ENCODE data around the gene MPPED2. TPM values are rescaled to one million over a fixed set of nuclear protein-coding genes. Genes with fewer than 3 reads are reported as not detected.

The MPPED2 gene
- total RNA-seq, 1 experiment from 2014 or later: not detected

DNA sequence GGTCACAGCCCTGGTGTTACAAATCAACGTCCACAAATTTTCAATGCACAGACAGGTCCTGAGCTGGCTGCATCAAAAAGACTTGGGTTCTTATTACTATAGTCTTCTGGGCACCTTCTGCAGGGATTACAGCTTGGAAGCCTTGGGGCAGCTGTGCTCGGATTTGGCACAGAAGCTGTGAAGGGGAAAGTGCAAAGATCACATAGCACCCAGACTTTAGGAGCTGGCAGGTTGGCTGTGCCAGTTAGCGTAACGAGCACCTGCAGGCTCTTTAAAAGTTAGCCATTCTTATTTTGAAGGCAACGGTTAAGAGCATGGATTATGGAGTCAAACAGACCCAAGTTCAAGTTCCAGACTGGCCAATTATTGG lies 162.9 kb downstream of the MPPED2 start:
- DNase-seq (ENCODE audit: low read depth): no peak

- DNase-seq (ENCODE audit: low read depth): no peak
Measured at GRCh38 chr11:30422447-30423278, 163.5 kb downstream of the MPPED2 start.

- no peak for DNase-seq (ENCODE audit: low read depth)
Measured at GRCh38 chr11:30420233-30420787, 165.8 kb downstream of the MPPED2 start.

DNA sequence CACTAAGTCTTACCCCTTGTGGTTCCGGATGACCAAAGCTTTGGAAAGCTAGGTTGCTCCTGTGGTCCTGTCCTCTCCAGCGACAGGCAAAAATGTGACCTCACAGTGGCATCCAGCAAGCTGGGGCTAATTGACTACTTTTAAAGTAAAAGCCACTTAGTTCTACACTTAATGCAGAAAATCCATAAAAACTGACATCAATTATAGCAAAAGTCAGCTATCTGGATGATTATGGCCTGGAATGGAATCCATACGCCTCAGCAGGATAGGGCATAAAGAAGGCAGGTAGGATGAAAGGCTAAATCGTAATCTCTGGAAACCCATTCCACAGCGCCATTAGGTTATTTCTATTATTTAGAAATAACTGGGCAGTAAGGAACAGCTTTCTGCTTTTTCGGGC lies 171.3 kb downstream of the MPPED2 start:
- no peak for DNase-seq (ENCODE audit: low read depth)

GRCh38 chr11:30414244-30414643 lies 171.9 kb downstream of the MPPED2 start:
- no peak for DNase-seq (ENCODE audit: low read depth)

GRCh38 chr11:30412509-30412908 lies 173.6 kb downstream of the MPPED2 start:
- DNase-seq (ENCODE audit: low read depth): no peak

DNA sequence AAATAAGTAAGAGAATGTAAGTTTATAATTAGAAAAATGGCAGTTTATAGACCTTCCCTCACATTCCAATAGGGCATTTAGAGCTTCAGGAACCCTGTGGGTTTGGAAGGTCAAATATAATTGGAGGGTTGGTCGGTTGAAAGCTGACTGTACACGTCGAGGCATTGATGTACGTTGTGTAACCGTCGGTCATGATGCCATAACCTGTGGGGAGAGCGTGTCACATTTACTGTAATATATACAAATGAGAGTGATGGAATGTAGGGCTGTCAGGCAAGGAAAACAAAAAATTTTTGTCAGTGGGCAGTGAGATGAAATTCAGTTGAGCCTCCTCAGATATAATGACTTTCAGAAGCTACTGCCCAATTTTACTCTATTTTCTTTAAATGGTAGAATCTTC lies 174.8 kb downstream of the MPPED2 start:
- no peak for DNase-seq (ENCODE audit: low read depth)

- no peak for DNase-seq (ENCODE audit: low read depth)
Measured at GRCh38 chr11:30406978-30407762, 179.0 kb downstream of the MPPED2 start.

- no peak for DNase-seq (ENCODE audit: low read depth)
Measured at GRCh38 chr11:30405385-30405784, 180.8 kb downstream of the MPPED2 start.

- DNase-seq (ENCODE audit: low read depth): no peak
Measured at GRCh38 chr11:30404136-30404535, 182.0 kb downstream of the MPPED2 start.

DNA sequence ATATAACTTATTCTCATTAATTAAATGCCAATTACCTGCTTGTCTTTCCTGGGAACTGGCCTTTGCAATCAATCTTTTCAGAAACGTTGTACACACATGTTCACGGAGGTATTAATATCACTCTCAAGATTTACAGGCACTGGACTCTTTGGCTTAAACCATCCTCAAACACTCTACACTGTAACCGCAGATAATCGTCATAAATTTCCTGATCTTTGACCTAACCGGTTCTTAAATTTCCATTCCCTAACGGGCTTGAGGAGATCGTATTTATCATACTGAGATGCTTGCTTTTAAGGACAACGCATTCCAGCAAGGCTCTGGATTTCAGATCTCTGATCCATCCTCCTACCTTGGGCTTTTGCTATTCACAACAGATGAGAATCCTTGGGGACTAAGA lies 190.4 kb downstream of the MPPED2 start:
- DNase-seq (ENCODE audit: low read depth): no peak

DNA sequence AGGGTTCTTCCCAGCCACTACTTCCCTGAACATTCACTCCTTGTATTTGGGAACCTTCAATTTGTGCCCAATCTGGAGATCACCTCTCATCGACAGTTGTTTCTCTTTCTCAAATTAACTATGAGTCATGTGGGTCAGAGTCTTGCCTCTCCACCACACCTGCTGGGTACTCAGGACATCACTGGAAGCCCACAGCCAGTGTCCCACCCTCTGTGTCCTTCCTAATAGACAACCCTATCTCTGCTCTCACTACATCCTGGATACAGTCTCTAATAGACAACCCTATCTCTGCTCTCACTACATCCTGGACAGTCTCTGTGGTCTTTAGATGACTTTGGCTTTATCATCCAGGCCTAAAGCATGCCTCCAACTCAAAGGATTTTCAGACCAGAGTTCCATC lies 193.1 kb downstream of the MPPED2 start:
- no peak for DNase-seq (ENCODE audit: low read depth)

- DNase-seq (ENCODE audit: low read depth): no peak
Measured at GRCh38 chr11:30392221-30392784, 193.8 kb downstream of the MPPED2 start.

DNA sequence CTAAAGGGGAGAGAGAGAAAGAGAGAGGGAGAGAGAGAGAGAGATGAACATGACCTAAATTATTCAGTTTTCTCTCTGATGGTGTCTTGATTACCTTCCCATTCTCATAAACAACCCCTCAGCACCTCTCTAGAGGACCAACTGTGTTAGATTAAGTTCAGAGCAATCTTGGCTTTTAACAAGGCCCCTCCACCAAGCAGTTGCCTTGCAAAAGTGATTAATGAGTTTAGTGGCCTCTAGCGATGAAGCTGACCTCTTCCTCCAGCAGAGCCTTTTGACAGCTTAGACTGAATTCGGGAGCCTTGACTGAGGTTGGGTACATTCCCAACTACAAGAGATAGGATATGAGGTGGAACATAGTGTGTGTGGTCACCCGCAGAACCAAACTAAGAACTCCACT lies 197.2 kb downstream of the MPPED2 start:
- no peak for DNase-seq (ENCODE audit: low read depth)

DNA sequence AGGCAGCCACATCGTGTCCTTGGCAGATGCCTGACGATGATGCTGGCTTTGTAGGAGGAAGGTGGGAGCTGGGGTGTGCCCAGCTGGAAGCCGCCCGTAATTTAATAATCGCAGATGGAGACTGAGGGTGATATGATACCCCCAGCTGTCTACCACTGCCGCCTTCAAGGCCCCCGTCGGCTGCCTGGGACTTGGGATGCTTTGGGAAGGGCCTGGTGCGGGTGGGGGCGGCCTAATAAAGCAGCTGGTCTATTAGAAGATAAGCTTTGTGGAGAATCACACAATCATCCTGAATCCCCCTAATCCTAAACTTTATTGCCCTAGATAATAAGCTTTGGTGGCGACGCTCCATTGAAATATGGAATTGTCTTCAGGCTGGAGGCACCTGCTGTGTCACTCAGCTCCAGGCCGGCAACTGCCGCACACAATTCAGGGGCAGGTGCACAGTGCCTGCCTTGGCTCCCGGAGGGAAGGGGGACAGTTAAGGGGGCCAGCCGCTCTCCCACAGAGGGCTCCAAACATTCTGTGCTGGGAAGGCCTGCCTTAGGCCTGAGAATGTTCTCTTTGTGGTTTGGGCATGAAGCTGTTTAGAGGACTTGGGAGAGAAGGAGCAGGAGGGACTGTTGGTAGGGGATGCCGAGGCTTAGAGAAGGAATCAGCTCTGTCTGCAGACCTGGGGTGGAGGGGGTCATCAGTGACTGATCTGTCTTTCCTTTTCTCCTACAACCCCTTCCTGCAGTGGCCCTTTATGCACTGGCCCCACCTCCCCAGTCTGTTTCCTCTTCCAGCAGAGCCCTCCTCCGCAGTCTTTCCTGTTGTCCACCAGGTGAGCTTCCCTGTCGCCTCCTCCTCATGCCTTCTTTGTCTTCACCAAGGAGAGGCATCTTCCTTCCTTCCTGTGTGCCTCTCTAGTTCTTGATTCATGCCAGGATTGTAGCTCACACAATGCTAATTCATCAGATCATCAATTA lies 198.0 kb downstream of the MPPED2 start:
- no peak for DNase-seq (ENCODE audit: low read depth)

GRCh38 chr11:30381879-30382278 lies 204.3 kb downstream of the MPPED2 start:
- no peak for DNase-seq (ENCODE audit: low read depth)

GRCh38 chr11:30380846-30381245 lies 205.3 kb downstream of the MPPED2 start:
- no peak for DNase-seq (ENCODE audit: low read depth)

GRCh38 chr11:30377347-30377746 lies 208.8 kb downstream of the MPPED2 start:
- DNase-seq (ENCODE audit: low read depth): no peak

- DNase-seq (ENCODE audit: low read depth): no peak
Measured at GRCh38 chr11:30370164-30370563, 216.0 kb downstream of the MPPED2 start.

- DNase-seq (ENCODE audit: low read depth): no peak
Measured at GRCh38 chr11:30368394-30368793, 217.8 kb downstream of the MPPED2 start.
